GM19023 (cell line): Measurements from ENCODE around the gene ITPR3.

Experiments
- ATAC-seq: cut with Tn5 transposase; IDR thresholded peaks from one replicate; pipeline ENCODE4 v1.9.1; 2021; ENCODE audit warnings: mild to moderate bottlenecking, moderate library complexity; ENCODE audit not compliant: unreplicated experiment

The ITPR3 gene

DNA sequence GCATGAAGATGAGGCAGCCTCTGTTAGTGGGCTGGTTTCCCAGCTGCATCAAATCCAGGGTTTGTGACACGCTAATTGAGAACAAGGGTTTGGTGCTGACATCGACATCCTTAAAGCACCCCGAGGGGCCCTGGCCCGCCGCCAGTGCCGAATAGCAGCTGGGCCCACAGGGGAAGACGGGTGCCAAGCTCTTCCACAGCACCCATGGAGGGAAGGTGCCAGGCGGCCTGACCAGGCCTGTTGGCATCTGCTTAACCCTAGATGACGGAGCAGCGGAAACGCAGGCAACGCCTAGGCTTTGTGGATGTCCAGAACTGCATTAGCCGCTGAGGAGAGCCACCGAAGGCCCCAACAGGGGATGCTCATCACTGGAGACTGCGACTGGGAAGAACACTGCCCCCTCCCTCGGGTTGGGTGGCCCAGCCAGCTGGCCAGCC, 74.3 kb downstream of the ITPR3 start:
- ATAC-seq: no peak

DNA sequence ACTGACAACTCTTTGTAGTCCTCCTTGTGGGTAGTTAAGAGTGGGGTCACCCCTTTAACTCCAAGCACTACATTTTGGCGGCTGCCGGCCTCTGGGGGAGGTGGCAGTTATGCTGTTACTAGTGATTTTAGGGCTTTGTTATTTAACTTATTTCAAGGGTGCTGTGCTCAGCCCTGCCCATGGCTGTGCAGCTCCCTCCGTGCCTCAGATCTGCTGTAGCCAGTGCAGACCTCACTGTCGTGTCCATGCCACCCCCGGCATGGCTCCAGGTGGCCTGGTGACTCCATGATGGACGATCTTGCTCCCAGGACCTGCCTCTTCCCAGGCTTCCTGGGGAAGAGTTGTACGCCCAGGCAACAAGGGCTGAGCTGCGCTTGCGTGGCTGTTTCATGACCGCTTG, 75.0 kb downstream of the ITPR3 start:
- ATAC-seq: no peak

DNA sequence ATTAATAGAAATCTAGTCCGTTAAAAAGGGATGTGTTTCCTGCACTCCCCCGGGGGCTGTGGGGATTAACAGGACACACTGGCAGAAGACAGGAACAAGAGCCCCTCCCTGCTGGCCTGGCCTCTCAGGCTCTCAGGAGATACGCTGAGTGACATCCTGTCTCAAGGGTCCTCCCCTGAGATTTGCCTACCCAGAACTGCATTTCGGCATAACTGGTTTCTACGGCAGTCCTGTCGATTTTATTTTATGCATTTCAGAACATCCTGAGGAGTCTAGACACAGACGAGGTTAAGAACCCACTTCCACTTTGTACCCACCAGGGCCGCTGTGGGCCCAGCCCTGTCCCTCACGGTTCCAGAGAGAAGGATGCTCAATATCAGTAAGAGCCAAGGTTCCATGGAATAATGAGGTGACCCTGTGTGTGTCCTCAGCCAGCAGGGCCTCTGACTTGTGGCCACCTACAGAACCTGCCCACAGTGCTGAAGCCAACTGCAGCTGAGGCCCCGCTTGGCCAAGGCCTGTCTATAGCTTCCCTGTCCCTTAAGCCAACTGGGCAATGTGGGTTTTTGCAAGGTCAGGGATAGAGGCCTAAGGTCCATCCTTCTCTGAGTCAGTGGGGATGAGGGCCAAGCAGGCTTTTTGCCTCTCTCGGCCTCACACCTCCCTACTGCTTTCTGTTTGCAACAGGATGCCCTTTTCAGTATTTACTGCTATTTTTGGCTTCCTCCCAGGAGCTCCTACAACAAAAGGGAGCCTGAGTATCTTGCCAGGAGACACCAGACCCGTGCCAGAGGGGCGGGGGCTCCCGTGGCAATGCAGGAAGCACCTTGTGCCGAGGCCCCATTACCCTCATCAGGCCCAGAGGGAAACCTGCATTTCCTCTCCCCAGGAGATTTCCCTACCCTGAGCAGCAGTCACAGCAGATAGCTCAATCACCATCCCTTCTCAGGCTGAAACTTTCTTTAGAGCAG, 75.7 kb downstream of the ITPR3 start:
- ATAC-seq: no peak

DNA sequence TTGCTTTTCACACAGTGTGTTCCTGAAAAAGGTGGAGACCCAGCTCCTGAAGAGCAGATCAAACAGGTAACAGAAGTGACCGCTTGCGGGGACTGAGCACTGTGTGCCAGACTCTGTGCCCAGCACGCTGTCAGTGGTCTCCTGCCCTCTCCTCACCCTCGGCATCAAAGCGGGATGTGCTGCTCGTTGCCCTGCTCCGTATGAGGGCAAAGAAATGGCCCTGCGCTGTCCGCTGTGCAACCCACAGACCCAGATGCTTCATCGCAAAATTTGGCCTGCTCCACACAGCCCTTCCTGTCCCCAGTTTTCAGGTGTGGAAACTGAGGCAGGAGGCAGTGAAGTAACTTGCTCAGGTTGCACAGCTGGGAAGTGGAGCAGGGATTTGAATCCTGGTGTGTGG, 76.7 kb downstream of the ITPR3 start:
- ATAC-seq: no peak

DNA sequence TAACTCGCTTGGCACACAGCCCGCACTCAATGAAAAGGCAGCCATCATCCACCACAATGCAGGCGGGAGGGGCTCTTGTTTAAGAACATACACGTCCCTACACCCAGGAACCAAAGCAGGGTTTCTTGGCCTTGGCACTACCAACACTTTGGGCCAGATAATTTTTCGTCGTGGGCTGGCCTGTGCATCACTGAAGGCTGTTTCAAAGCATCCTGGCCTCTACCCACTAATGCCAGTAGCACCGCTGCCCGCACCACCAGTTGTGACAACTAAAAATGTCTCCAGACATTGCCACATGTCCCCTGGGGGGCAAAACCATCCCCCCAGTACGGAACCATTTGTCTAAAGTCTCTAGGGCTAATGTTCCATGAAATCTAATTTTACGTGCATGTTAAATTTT, 77.4 kb downstream of the ITPR3 start:
- no peak for ATAC-seq

DNA sequence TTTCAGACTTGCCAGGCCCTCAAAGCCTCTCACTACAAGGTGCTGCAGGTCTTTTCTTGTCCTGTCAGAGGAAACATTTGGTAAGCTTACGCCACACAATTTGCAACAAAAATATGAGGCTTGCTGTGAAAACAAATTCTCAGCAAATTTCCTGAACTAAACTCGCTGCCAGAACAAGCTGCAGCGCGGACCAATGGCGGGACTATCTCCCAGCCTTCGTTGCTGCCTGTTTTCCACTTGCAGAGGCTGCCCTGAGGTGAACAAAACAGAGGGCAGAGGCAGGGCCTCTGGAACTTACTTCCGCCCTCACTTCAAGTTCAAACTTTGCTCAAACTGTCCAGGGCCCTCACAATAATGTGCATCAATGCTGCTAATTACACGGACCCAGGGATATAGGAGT, 78.0 kb downstream of the ITPR3 start:
- ATAC-seq: no peak

DNA sequence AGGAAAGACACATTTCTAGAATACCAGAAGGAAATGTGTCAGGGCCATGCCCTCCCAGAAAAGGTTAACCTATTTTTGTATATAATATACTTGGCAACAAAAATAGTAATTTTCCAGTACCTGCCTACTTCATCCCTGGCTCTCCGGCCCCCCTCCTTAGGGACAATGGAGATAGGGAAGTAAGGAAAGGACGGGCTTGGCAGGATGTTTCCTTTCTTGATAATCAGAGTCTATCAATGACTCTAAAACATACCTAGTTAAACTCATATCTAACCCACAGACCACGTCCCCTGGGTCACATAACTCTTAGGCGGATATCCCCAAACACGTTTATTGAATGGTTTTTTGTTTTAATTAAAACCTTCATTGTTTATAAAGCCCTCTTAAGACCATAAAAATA, 78.6 kb downstream of the ITPR3 start:
- ATAC-seq: no peak

DNA sequence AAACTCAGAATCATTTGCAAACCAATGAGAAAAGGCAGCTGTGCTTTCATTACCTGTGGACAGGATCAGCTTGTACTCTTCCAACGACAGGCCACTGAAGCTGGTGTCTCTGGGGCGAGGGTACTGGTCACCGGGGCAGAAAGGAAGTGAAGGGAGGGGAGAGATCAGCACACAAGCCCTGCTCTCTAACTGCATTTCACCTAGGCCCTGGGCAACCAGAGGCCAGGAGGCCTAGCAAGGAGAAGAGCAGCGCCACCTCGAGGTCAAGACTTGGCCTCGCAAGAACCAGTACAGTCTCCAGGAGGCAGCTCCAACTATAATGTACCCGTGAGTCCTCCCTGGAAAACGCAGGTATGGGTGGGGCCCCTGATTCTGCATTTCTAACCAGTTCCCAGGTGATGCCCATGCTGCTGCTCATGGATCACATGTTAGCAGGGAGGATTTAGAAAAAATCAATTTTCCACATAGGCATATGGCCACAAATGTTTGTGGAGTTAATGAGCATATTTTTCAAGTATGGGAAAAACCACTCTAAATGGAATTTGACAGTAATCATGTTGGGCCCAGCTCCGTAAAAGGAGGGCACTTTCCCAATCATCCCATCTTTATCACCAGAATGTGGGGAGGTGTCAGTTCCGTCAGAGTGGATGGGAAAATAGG, 79.4 kb downstream of the ITPR3 start:
- peak; percentile 59 for ATAC-seq

DNA sequence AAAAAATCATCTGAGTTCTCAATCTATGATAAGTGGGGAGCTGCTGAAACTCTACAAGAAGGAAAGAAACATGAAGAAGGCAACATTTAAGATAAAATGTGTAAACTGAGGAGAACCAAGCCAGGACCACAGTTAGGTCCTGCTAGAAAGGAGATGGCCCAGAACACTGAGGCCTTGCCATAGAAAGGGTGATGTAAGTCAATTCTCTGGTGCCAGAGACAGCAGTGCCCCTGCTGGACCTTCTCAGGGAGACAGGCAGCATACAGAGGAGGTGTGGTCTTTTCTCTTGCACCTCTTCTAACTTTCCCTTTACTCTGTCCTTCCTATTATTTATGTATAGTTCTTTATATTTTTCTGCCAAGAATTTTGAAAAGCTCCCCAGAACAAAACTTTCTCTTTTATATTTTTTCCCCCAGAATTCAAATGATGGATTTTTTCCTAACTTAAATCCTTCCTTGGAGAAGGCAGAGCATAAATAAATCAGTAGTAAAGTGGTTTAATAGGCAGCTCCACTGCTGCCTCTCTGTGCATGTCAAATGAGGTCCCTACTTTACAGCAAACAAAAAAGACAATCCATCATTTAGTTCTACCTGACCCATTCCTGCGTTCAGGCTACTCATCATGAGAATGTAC, 81.3 kb downstream of the ITPR3 start:
- no peak for ATAC-seq

DNA sequence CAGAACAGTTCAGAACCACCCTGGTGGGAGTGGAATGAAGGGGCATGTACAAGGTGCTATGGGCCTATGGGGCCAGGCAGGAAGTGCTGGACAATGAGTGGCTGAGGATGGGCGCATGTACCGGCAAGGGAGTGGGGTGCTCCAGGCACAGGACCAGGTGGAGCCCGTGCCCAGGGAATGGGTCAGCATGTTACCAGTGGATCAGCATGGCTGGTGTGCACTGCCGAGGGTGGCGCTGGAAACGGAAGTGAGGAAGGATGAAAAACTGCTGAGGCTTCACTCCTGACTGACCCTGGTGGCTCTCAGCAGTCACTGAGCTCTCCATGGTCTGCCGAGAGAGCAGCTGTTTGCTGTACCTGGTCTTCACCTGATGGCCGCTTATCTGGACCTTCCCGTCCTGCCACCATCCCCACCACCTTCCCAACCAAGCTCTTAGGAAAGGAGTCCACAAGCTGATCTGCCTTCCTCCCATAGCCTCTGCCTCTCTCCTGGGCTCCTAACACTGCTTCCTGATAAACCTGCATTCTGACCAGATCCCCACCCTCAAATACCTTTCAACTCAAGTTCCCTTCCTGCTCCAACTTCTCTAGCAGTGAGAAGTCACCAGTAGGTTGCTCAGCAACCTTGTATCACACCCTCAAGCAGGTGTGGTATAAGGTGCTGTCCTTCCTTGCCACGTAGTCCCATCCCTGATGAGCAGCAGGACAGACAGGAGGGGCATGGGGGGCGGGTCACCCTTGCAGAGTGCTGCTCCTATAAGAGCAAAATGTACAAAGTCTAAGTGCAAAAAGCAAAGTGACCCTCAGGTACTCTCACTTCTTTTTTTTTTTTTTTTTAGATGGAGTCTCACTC, 83.3 kb downstream of the ITPR3 start:
- ATAC-seq: no peak

DNA sequence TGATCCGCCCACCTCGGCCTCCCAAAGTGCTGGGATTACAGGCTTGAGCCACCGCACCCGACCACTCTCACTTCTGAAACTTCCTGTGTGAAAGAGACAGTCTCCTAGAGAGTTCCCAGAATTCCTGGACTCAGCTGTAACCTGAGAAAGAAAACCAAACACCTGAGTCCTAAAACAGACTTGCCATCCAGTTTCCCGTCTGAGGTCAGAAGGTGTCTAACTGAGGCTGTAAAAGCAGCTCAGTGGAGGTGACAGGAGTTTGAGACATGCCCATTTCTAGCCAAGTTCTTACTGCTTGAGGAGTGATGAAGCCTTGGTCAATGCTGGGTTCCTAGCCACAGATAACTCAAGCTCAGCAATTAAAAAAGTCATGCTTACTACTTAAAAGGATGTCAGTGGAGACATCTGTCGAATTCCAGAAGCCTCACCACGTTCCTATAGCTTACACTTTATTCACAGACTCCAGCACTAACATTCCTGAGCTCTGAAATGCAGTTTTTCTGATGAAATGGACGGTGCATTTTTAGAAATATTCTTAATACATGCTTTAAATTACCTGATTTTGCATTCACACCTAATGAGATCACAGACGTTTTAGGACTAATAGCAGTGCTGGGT, 84.3 kb downstream of the ITPR3 start:
- no peak for ATAC-seq

DNA sequence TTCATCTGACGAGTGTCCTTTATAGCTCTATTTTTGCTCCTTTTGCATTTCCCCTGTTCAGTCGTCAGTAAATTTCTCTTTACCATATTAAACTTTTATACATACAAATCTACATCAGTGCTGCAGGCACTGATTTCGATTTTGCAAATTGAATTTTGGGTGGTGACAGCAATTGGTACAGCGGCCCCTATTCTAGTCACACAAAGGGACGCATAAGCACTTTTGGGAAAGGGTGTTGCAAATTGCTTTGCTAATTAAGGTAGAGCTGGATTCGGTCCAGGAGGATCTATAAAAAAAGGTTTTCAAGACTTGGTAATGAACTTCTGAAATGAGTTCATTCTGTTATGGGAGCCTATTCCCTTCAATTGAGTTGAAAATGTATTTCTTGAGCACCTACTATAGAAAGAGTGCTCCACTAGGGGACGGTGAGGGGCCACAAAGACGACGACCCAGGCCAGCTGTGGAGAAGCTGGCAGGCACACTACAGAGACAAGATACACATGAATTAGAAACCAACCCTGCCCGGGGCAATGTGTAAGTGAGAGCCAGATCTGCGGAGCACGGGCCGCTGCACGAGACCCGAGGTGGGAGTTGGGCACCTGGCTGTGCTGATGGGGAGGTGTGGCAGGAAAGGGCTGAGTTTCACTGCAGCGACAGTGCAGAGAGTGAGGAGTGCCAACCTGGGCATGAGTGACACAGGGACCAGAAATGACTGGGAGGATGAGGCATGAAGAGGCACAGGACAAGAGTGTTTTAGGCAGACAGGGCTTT, 85.0 kb downstream of the ITPR3 start:
- no peak for ATAC-seq

DNA sequence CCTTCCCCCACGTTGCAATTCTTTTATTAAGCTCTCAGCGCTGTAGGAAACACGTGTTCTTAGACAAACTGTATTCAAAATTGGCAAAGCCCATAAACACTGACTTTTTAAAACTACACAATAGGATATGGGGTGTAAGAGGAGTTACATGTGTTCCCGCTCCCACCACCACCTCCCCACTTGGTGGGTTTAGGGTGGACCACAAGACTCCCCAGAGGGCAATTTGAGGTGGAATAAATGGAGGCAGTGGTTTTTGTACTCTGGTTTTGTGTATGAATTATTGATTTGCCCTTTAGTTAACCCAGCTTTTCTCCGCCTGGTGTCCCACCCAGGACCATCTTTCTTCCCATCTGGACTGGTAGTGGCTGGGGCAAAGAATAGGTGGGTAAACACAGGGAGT, 86.6 kb downstream of the ITPR3 start:
- no peak for ATAC-seq

DNA sequence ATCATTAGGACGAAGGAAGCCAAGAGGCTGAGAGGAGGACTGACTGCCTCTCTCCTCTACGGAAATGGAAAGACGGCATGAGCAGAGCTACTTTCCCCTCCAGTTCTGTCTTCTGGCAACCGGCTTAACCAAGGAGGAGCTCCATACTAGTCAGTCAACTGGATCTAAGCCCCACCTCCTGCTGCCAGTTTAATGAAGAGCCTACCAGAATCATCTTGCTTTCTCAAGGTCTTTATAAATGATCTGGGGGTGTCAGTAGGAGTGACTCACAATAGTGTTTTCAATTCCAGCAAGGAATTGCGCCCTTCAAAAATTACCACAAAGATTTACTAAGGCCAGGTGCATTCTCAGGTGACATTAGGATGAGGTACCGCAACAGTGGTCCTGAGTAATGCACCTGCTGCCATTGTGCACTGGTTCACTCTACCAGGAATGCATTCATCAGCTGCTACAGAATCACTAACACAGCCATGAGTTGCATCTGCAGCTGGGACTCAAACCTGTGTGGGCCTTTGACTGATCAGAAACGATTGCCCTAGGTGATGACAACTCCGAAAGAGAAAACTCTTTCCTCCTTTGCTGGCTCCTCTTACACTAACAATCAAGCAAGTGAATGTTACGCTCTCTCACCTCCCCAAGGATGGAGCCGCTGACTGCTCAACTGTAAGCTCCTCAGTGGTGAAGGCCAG, 87.5 kb downstream of the ITPR3 start:
- no peak for ATAC-seq

DNA sequence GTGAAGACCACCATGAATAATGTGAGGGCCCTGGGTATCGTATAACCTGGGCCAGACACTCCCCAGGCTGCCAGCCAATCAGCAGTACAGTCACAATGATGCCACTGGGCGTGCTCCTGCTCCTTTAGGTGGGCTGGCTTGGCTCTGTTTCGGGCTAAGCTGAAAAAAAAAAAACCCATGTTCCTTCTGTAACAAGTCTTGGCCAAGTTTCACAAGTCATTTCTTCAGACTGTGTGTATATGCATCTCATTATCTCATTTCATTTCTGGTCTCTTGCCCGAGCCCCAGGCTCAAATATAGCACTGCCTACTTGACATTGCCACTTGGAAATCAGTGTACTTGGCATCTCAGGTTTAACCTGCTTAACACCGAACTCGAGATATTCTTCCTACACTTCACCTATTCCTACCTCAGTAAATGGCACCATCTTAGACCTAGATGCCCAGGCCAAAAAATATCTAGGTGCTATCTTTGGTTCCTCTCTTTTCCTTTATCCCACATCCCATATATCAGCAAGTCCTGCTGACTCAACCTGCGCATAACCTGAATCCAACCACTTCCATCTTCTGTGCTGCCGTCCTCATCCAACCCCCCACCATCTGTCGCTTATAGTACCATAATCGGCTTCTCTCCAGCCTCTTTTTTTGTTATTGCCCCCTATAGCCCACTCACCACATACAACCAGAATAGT, 88.6 kb downstream of the ITPR3 start:
- no peak for ATAC-seq

DNA sequence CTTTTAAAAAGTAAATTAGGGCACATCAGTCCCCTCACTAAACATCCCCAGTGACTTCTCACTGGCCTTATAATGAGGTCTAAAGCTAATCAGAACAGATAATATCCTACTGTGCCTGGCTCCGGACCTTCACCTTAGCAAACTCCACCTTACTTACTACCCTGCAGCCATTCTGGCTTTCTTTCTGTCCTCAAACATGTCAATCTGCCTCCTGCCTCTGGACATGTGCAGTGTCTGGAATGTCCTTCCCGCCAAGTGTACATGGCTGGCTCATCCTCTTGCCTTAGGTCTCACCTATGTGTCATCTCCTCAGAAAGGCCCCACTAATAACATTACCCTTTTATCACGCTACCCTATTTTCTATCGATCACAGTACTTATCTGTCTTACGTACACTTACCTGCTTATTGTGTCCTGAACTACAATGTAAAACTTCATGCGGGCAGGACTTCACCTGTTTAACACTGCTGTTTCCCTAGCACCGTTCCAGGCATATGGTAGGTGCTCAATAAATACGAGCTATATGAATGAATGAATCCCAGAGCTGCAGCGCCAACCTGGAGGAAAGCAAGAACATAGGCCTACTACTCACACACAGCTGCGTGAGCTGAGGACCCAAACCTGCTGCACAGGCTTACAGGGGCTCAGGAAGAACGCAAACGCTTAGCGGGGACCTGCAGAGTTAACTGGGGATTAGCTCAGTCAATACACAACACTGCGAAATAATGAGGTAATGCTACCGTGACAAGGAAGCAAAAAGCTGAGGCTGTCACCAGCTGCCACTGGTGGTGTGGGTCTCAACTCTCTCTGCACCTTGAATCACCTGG, 89.4 kb downstream of the ITPR3 start:
- no peak for ATAC-seq
